GM18951 (cell line): ENCODE results near the gene KHDRBS1.
A peak's percentile ranks its signal among the peaks of the same experiment; 100 is the strongest.
"Not testable (repeated sequence)": the region's sequence is repeated elsewhere in the genome, so short reads cannot be mapped to it uniquely, and the experiment has no call there.

Source experiments
- POLR2A ChIP-seq: IDR thresholded peaks from 4 replicates; pipeline ENCODE4 v1.6.1; 2011; ENCODE audit warnings: mild to moderate bottlenecking; ENCODE audit not compliant: insufficient read length, insufficient read depth; ENCODE audit errors: extremely low read depth
- in situ Hi-C: fragments of 300-500 bp; cut with MboI; formaldehyde crosslinking; loops from one replicate; pipeline ENCODE4 v1.12.0; 2022; ENCODE audit warnings: low sequenced_read_pairs, mixed read lengths, inconsistent platforms; ENCODE audit not compliant: unreplicated experiment

The KHDRBS1 gene

GRCh38 chr1:32060914-32061313 is 47.2 kb downstream of the KHDRBS1 start:
- TF ChIP-seq POLR2A = no peak
- in situ Hi-C loops = no loop called here

- no peak for TF ChIP-seq POLR2A
- in situ Hi-C loops = no loop called here
These were observed 49.2 kb downstream of the KHDRBS1 start for GRCh38 chr1:32062867-32063230.

GRCh38 chr1:32063261-32063681 is 49.6 kb downstream of the KHDRBS1 start:
- in situ Hi-C loops = no loop called here
- no peak for TF ChIP-seq POLR2A

- in situ Hi-C loops = not testable (repeated sequence)
These were observed 52.2 kb downstream of the KHDRBS1 start for GRCh38 chr1:32065613-32066488.

GRCh38 chr1:32066489-32066873 is 52.8 kb downstream of the KHDRBS1 start:
- in situ Hi-C loops = no loop called here
- no peak for TF ChIP-seq POLR2A

DNA sequence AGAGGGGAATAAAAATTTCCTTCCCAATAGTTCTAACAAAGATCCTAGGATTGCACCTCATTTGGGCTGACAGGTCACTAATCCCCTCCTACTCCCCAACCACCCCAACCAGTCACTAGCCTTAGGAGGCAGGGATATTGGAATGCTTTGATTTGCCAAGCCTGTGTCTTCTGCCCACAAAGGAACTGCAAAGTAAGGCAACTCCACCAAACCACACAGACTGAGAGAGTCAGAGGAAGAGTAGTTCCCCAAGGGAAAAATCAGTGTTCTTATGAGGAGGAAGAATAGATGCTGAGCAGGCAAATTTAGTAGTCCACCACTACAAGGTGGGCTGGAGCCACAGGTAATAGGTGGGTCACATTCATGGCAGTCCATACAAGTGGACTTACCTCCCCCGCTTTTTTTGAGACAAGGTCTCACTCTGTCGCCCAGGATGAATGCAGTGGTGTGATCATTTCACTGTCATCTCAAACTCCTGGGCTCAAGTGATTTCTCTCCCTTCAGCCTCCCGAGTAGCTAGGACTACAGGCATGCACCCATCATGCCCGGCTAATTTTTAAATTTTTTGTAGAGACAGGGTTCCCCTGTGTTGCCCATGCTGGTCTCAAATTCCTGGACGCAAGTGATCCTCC is 55.4 kb downstream of the KHDRBS1 start:
- in situ Hi-C loops = no loop called here

DNA sequence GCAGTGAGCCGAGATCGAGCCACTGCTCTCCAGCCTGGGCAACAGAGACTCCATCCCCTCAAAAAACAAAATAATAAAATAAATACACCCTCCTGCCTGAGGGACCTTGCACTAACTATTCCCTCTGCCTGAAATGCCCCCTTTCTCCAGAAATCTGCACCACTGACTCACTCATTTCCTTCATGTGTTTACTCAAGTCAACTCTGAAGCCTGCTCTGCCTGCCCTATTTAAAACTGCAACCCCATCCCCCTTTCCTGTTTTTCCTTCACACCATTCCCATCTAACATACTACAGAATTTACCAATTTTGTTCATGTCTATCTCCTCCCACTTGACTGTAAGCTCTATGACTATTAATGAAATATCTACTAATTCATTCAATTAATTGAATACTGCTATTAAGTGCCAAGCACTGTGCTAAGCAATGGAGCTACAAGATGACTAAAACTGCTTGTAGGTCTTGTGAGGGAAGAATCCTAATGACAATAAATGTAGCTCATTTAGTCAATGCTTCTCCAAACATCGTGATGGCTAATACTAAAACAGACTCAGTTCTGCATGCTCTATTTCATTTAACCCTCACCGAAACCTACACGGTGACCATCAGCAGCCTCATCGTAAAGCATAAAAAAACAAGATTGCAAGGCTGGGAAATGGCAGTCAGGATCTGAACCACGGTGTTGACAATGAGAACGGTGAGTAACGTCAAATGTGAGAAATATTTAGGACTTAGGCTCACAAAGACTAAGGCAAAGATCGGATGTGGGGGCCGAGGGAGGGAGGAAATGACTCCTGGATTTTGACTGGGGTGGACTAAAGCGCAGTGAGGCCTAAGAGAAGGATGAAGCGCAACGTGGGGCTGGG is 58.3 kb downstream of the KHDRBS1 start:
- in situ Hi-C loops = no loop called here
- TF ChIP-seq POLR2A = no peak

More for the DNA sequence above, 55.4 kb downstream of the KHDRBS1 start:
- no peak for TF ChIP-seq POLR2A

DNA sequence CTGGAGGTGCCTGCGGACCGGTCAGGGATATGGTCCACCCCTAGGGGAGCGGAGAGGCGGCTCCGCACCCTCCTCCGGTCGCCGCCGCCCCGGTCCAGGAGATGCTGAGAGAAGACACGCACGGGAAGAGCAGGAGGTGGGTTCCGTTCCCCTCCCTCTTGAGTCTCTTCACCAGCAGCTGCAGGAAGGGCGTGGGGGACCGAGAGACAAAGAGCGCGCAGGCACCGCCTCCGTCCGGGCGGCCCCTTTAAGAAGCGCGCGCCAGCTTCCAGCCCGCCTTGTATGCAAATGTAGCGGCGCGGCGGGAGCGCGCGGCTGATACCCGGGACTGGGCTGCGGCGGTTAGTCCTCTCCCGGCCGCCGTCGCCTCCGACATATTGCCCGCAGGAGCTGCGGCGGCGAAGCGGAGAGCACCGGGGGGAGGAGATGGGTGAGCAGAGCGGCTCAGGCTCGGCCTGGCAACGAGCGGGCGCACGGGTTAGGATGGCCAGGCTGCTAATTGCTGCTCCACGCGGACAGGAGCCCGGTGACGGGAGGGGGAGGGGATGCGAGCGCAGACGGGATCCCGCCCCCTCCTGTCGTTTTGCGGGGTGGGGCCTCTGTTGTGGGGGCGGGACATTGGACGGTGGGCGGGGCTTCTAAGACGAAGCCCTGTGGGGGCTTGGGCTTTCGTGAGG is 59.1 kb downstream of the KHDRBS1 start, which contains the start of gene TMEM39B:
Gene TMEM39B, plus strand, starts transcription at position 318 of the 677 bp plus-strand sequence. Its CDS starts 109 bp downstream, at position 427.
- TF ChIP-seq POLR2A = peak; percentile 93
- in situ Hi-C loops = no loop called here

- TF ChIP-seq POLR2A = no peak
- in situ Hi-C loops = no loop called here
These were observed 59.9 kb downstream of the KHDRBS1 start for GRCh38 chr1:32073299-32074229.

GRCh38 chr1:32074841-32075240 is 61.2 kb downstream of the KHDRBS1 start:
- in situ Hi-C loops = no loop called here
- no peak for TF ChIP-seq POLR2A

DNA sequence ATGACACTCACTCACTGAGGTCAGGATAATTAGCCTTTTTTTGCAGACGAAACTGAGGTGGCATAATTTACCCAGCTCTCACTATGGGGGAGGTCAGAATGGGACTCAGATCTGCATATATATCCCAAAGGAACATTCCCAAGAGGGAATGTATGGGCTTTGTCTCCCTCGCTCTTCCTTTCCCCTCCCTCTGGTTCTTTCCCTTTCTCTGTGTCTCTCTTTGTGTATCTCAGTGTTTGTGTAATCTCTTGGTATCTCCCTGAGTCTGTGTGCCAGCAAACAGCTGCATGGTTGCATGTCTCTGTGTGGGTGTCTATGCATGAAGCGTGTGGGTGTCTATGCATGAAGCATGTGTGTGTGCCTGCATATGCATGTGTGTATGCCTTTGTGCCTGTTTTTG is 63.8 kb downstream of the KHDRBS1 start:
- in situ Hi-C loops = no loop called here
- no peak for TF ChIP-seq POLR2A

DNA sequence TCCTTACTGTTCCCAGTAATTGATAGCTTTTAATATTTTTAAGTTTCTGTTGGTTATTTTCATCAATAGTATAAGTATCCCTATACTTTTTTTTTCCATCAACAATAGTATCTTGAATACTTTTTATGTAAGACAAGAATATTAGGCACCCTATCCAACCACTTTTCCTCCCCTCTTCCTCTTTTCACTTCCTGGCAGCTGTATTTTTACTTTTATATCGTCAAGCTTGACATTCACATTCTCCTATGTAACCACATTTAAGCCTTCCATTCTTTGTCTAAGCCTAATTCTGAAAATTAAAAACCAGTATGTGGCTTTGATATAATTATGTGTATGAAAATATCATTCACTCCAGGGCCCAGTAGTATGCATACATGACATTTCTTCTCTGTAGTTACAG is 68.4 kb downstream of the KHDRBS1 start:
- in situ Hi-C loops = no loop called here
- no peak for TF ChIP-seq POLR2A

DNA sequence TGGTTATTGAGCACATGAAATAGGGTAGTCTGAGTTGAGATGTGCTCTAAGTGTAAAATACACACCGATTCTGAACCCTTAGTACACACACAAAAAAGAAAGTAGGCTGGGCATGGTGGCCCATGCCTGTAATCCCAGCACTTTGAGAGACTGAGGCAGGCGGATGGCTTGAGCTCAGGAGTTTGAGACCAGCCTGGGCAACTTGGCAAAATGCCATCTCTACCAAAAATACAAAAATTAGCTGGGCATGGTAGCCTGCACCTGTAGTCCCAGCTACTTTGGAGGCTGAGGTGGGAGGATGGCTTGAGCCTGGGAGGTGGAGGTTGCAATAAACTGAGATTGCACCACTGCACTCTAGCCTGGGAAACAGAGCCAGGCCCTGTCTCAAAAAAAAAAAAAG is 72.7 kb downstream of the KHDRBS1 start:
- in situ Hi-C loops = not testable (repeated sequence)
